ENCODE data around the gene SYCE3. TPM values are rescaled to one million over a fixed set of nuclear protein-coding genes. Genes with fewer than 3 reads are reported as not detected.

SYCE3 gene
- total and polyA plus RNA-seq, 9 of the 15 experiments (the other 6 are each of a cell fraction or from before 2014, with no cell fraction given), result 0.56 TPM; not detected in 8

DNA sequence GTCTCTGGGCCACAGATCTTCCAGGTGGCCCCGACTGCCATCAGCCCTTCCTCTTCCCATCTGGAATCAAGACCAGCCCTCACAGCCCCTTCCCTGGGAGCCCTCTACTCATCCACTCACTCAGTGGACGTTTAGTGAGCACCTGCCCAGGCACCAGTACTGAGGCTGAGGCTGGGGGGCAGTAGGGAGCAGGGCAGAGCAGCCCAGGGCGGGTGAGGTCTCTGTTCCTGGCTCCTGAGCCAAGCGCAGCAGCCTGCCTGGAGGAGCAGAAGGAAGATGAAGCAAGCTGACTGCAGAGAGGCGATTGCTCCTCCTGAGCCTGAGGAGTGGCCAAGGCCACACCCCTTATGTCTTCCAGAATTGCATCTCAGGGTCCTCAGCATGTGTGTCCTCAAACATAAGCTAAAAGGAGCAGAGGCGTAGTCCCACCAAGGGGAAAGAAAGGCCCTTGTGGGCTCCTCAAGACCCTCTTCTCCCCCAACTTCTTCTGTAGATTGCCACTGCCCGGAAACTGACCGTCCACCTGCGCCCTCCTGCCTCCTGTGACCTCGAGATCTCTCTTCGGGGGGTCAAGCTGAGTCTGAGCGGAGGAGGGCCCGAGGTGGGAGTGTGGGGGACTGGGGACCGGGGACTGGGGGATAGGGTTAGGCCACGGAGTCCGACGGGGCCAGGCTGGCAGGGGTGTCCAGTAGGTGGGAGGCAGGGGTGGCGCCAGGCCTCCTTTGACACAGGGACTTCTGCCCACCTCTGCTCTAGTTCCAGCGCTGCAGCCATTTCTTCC lies 43.6 kb upstream of the SYCE3 start:
- CTCF ChIA-PET (ENCODE audit: low intra/inter-chr PET ratio), result no interaction called here
- no peak overlapping the region for H2AFZ ChIP-seq (ENCODE audit: low read depth, low read length)
- 1% methylated on average over 11 of the region's 19 CpGs for WGBS (ENCODE audit: insufficient coverage, low coverage, missing lambda C conversion rate)
- no peak overlapping the region for H3K4me3 ChIP-seq
- H4K20me1 ChIP-seq (replicated peaks; ENCODE audit: control insufficient read depth, insufficient read depth, low read length), result no peaks in the 10 kb centered on the region
- no peak overlapping the region for H3K4me2 ChIP-seq (ENCODE audit: insufficient read depth, low read length)
- intact Hi-C loops (cut with micrococcal nuclease) (no loop called here), in situ Hi-C loops (cut with MboI) (no loop called here)
- H3K27me3 ChIP-seq (ENCODE audit: control insufficient read depth in 2 of 2, insufficient read depth in 2 of 2, low read length in 2 of 2), result peaks cover 27 to 87% of the 10 kb centered on the region in 2 experiments
- DNase-seq (ENCODE audit: extremely low read depth in 1 of 4, low spot score in 3 of 4) (no peak), FAIRE-seq (no peak), ATAC-seq (peak; percentile 56)
- H3K4me1 ChIP-seq (replicated peaks in 1 of 2; ENCODE audit: control insufficient read depth in 2 of 2, insufficient read depth in 2 of 2, low read length in 2 of 2), result peaks cover 0 to 7% of the 10 kb centered on the region in 2 experiments; a peak in 2 of 5 replicates
- no peaks in the 10 kb centered on the region for H3K79me2 ChIP-seq (ENCODE audit: control insufficient read depth, insufficient read depth, low read length)
- no peaks in the 10 kb centered on the region for H3K9me3 ChIP-seq (replicated peaks; ENCODE audit: control insufficient read depth, insufficient read depth, low read depth, low read length)
- BruUV-seq (replicated peaks), result no TSS peak
- no peak for TF ChIP-seq BHLHE40 (IDR thresholded peaks at IDR 0.05; ENCODE audit: low read length)
- TF ChIP-seq TBL1XR1 (IDR thresholded peaks at IDR 0.05; ENCODE audit: low read length in 2 of 2), result no peak
- no peak for TF ChIP-seq ZNF449 (CRISPR knock-in tag; IDR thresholded peaks at IDR 0.05)
- TF ChIP-seq, protein P1, sequence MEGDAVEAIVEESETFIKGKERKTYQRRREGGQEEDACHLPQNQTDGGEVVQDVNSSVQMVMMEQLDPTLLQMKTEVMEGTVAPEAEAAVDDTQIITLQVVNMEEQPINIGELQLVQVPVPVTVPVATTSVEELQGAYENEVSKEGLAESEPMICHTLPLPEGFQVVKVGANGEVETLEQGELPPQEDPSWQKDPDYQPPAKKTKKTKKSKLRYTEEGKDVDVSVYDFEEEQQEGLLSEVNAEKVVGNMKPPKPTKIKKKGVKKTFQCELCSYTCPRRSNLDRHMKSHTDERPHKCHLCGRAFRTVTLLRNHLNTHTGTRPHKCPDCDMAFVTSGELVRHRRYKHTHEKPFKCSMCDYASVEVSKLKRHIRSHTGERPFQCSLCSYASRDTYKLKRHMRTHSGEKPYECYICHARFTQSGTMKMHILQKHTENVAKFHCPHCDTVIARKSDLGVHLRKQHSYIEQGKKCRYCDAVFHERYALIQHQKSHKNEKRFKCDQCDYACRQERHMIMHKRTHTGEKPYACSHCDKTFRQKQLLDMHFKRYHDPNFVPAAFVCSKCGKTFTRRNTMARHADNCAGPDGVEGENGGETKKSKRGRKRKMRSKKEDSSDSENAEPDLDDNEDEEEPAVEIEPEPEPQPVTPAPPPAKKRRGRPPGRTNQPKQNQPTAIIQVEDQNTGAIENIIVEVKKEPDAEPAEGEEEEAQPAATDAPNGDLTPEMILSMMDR (IDR thresholded peaks at IDR 0.05 in 2 of 3, conservative IDR thresholded peaks at IDR 0.05 in 1 of 3; ENCODE audit: insufficient read depth in 2 of 3, low read depth in 1 of 3, low read length in 3 of 3), result peak in 1 of 3 experiments; percentile 18; a peak in 1 of 6 replicates
- H3K36me3 ChIP-seq (ENCODE audit: control insufficient read depth, insufficient read depth, low read length), result no peaks in the 10 kb centered on the region
- no peak overlapping the region for H3K27ac ChIP-seq (ENCODE audit: extremely low read depth, low read depth, low read length)
- POLR2A ChIA-PET, result interaction anchor here (0.6 to 1.3 kb wide), 5 partner anchors 22 to 416 kb away, joined by 3 to 4 read pairs (median 3); partner anchors contain the start of gene ARSA
- no peak overlapping the region for H3K9ac ChIP-seq (ENCODE audit: insufficient read depth in 1 of 2, low read depth in 2 of 2, low read length in 2 of 2)
- no peaks in the 10 kb centered on the region for H3K9me1 ChIP-seq (ENCODE audit: control insufficient read depth, insufficient read depth, low read length)

Measured in K562 (cell line).